Measurements from ENCODE around the gene DSCAML1.
"Not testable (repeated sequence)": the region's sequence is repeated elsewhere in the genome, so short reads cannot be mapped to it uniquely, and the experiment has no call there.

Gene DSCAML1

GRCh38 chr11:117415358-117415896 is 381.6 kb downstream of the DSCAML1 start:
- DNase-seq: no peak

- no peak for DNase-seq
Observed at GRCh38 chr11:117414724-117415123, 382.3 kb downstream of the DSCAML1 start.

- DNase-seq: no peak
Observed at GRCh38 chr11:117413616-117414015, 383.4 kb downstream of the DSCAML1 start.

GRCh38 chr11:117412653-117413275 is 384.3 kb downstream of the DSCAML1 start:
- no peak for DNase-seq

GRCh38 chr11:117412176-117412575 is 384.8 kb downstream of the DSCAML1 start:
- no peak for DNase-seq

GRCh38 chr11:117411736-117412135 is 385.3 kb downstream of the DSCAML1 start:
- DNase-seq: no peak

- peak; percentile 49 for DNase-seq
Observed at GRCh38 chr11:117410861-117411710, 385.9 kb downstream of the DSCAML1 start.

GRCh38 chr11:117410238-117410637 is 386.8 kb downstream of the DSCAML1 start:
- DNase-seq: no peak

GRCh38 chr11:117409511-117409910 is 387.5 kb downstream of the DSCAML1 start:
- no peak for DNase-seq

- DNase-seq: no peak
Observed at GRCh38 chr11:117408356-117408755, 388.7 kb downstream of the DSCAML1 start.

- no peak for DNase-seq
Observed at GRCh38 chr11:117407016-117407415, 390.0 kb downstream of the DSCAML1 start.

GRCh38 chr11:117405898-117406297 is 391.1 kb downstream of the DSCAML1 start:
- DNase-seq: not testable (repeated sequence)

GRCh38 chr11:117399100-117399840 is 397.7 kb downstream of the DSCAML1 start:
- not testable (repeated sequence) for DNase-seq

- DNase-seq: not testable (repeated sequence)
Observed at GRCh38 chr11:117398618-117399017, 398.4 kb downstream of the DSCAML1 start.

- DNase-seq: no peak
Observed at GRCh38 chr11:117396970-117397369, 400.0 kb downstream of the DSCAML1 start.

GRCh38 chr11:117395476-117395875 is 401.5 kb downstream of the DSCAML1 start:
- no peak for DNase-seq

- DNase-seq: no peak
Observed at GRCh38 chr11:117394221-117394925, 402.6 kb downstream of the DSCAML1 start.

GRCh38 chr11:117392979-117393378 is 404.0 kb downstream of the DSCAML1 start:
- DNase-seq: no peak

GRCh38 chr11:117392001-117392690 is 404.9 kb downstream of the DSCAML1 start:
- no peak for DNase-seq

GRCh38 chr11:117391181-117391580 is 405.8 kb downstream of the DSCAML1 start:
- no peak for DNase-seq

- no peak for DNase-seq
Observed at GRCh38 chr11:117390743-117391142, 406.3 kb downstream of the DSCAML1 start.

All from eye (tissue), 1 donor.